Stimulated activated CD4-positive, alpha-beta T cell treated with anti-CD3 and anti-CD28 coated beads, Interleukin-1b, Interleukin-23, amount 100 ng/mL, for 4 hours (primary cell): ENCODE data around the gene PTPRN2.
"Not testable (repeated sequence)": the region's sequence is repeated elsewhere in the genome, so short reads cannot be mapped to it uniquely, and the experiment has no call there.

Source experiments
- DNase-seq, 2 donors: peaks; one replicate each; pipeline ENCODE4 v3.0.0-alpha.2; 2020; ENCODE audit warnings: low read depth in 2 of 2

Gene PTPRN2

DNA sequence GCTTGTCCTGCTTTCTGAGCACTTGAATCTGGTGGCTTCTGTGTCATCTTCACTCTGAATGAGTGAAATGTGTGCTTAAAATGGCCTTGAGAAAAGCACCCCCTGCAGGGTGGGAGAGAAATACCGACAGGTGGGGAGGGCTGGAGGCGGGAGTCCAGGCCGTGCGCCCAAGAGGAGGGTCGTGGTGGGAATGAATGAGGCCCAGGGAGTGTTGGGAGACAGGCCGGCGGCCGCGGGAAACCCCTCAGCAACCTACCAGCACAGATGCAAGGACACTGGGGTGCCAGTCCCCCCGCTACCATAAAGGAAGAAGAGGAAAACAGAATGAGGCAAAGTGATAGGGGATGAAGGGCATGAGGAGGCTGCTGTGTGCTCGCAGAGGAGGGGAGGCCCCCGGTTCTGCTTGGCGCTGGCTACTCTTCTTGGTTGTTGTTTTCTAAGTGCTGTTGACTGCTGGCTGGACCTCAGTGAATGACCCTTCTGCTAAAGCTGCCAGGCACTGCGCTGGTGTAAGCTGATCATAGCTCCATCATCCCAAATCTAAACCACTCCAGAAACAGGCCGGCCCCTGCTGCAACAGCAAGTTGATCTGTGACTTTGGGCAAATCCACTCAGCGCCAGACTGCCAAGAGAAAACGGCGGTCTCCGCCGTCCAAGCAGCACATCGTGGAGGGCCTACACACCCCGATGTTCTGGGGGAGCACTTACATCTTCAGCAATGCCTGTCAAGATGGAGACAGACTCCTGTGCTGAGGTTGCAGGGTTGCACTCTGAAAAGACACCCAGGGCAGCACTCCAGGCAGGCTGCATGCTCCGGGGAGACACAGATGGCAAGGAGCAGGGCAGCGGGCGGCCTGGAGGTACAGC is 872.3 kb downstream of the PTPRN2 start:
- DNase-seq = no peak

DNA sequence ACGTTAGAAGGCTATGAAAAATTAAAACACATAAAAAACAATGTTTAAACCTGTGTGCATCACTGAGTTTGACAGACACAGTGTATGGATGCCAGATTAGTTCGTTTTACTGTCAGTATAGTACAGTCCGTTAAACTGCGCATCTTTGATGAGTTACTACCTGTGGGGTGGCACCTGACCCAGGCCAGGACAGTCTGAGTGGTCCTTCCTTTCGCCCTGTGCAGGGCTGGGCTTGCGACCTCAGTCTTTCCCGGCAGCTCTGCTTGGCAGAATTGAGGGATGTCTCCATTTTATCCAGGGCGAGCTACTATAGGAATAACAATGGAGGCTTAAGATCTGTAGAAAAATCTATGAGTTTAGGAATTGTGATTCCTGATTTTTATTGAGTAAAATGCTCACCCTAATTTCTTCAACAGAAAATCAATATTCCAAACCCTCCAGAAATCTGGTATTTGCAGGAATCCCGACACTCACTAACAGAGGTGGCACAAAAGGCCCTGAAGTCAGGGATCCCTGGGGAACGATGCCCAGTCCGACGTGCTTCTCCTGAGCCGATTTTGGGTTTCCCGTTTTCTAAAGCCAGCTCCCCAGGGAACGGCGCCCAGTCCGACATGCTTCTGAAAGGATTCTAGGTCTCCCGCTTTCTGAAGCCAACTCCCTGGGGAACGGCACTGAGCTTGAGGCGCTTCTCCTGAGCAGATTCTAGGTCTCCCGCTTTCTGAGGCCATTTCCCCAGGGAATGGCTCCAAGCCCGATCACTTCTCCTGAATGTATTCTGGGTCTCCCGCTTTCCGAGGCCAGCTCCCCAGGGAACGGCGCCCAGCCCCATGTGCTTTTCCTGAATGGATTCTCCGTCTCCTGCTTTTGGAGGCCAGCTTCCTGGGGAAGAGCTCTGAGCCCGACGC is 873.2 kb downstream of the PTPRN2 start:
- no peak for DNase-seq

- no peak for DNase-seq
Observed at GRCh38 chr7:157713591-157713990, 874.0 kb downstream of the PTPRN2 start.

- no peak for DNase-seq
Observed at GRCh38 chr7:157712666-157713235, 874.9 kb downstream of the PTPRN2 start.

DNA sequence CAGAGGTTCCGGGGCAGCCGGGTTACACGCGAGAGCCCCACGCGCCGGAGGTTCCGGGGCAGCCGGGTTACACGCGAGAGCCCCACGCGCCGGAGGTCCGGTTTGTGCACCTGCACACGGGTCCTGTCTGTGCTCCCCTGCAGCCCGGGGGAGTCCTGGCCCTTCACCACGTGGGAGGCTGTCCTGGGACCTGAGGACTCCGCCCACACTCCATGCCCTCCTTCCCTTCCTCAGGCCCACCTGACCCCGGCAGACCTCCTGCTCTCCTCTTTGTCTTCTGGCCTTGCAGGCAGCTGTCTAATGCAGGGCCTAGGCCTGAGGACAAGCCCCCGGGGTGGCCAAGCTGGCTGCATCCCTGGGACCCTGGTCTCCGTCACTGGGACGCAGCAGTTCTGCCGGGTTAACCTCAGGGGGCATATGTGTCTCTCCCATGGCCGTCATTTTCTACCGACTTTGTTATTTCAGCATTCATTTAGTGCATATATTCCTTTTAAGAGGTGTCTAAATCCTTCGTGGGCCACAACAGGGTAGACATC is 876.2 kb downstream of the PTPRN2 start:
- no peak for DNase-seq

DNA sequence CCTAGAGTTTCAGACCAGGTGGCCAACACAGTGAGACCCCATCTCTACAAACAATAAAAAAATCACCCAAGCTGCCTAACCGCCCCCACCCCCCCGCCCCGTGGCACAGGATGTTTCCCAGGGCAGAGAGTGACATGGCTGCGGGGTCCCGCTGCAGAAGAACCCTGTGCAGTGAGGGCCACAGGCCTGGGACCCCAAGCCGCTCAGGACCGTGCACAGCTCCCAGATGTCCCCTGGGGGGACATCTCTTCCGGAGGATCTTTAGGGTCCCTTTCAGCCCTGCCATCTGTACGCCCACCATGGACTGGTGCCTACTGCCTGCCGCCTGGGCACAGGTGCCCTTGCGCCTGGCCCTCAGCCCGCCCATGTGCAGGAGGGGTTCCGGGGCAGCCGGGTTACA is 877.2 kb downstream of the PTPRN2 start:
- no peak for DNase-seq

- DNase-seq = no peak
Observed at GRCh38 chr7:157709531-157710251, 877.9 kb downstream of the PTPRN2 start.

GRCh38 chr7:157708919-157709295 is 878.7 kb downstream of the PTPRN2 start:
- DNase-seq = no peak

- no peak for DNase-seq
Observed at GRCh38 chr7:157707983-157708918, 879.4 kb downstream of the PTPRN2 start.

GRCh38 chr7:157704365-157704764 is 883.3 kb downstream of the PTPRN2 start:
- DNase-seq = no peak

- no peak for DNase-seq
Observed at GRCh38 chr7:157703534-157704195, 884.0 kb downstream of the PTPRN2 start.

DNA sequence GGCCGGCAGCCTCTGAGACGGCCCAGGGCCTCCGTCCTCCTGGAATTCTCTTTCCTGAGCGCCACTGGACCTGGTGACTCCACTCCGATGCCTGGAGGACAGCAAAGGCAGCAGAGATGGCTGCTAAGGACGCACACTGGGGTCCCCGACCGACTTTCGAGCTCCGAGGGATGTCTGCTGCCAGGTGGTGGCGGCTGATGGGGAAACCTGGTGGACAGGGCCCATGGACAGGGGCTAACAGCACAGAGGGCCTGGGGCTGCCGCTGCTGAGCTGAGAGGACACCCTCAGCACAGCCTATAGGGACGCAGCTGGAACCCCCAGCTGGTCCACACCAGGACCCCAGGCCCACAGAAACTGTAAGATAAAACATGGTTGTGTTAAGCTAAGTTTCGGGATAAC is 884.5 kb downstream of the PTPRN2 start:
- DNase-seq = no peak

DNA sequence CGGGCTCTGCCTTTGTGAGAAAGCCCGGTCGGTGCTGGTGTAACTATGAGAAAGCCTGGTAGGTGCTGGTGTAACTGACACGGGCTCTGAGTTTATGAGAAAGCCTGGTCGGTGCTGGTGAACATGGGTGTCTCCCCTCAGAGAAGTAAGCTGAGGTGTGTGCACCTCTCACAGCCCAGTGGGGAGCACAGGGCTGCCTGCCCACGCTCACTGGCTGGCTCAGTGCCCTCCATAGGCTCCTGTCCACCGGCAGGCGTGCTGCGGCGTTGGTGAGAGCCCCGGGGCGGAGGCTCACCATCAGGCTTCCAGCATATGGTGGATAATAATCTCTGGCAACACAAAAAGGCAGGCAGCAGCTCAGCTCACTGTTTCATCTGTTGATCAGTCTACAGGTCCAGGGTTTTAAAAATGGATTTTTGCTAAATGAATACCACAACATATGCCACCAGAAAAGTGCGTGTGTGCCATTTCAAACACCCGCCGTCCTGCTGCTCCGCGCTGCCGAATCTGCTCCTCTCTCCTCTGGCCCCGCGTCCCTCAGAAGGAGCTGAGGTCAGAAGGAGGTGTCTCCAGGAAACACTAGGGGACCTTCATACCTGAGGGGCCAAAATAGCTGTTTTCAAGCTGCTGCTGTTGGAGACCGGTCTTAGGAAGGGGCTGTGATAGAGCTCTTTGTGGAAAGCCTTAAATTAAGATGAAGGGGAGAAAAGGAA is 885.2 kb downstream of the PTPRN2 start:
- DNase-seq = no peak

DNA sequence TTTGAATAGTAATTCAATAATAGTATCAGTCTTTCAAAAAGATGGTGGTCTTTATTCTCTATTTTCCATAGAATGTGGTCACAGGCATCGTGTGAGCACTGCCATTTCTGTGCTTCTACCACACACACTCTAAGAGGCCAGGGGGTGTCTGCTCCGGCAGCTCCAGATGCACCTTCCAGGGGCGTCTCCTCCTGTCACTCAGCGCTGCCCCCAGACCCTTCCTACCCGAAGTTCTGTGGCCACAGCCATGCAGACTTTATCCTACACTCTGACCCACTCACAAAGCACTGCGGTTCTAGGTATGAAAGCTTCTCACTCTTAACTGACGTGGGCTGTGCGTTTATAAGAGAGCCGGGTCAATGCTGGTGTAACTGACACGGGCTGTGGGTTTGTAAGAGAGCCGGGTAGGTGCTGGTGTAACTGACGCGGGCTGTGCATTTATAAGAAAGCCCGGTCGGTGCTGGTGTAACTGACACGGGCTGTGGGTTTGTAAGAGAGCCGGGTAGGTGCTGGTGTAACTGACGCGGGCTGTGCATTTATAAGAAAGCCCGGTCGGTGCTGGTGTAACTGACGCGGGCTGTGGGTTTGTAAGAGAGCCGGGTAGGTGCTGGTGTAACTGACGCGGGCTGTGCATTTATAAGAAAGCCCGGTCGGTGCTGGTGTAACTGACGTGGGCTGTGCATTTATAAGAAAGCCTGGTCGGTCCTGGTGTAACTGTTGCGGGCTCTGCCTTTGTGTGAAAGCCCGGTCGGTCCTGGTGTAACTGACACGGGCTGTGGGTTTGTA is 886.0 kb downstream of the PTPRN2 start:
- not testable (repeated sequence) for DNase-seq

DNA sequence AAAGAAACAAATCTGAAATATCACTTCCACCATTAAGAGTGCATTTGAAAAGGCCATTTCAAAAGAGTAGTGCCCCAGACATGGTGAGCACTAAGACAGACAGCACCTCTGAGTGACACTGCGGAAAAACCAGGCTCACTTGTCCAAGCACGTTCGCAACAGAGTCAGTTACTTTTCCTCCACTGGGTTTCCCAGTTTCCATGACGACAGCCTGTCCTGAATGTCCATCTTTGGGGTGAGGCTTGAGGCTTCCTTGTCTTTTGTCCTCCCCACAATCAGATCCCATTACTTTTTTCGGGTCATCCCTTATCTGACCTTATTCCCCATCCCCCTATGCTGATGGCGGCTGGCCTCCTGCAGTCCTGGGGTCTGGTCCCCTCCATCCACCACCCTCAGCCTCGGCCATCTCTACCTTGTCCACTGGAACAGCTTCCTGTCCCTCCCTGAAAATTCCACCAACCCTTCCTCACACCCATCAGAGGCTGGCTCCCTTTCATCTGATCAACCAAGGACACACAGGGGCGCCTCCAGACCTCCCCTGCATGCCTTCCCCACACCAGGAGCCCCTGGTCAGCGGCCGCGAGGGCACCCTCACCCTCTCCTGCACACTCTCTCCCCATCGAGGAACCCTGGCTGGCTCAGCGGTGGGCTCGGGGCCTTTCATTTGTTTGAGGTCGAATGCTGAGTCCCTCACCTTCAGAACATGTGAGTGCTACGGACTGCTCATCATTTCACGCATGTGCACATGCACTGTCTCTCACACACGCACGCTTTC is 887.2 kb downstream of the PTPRN2 start:
- no peak for DNase-seq

DNA sequence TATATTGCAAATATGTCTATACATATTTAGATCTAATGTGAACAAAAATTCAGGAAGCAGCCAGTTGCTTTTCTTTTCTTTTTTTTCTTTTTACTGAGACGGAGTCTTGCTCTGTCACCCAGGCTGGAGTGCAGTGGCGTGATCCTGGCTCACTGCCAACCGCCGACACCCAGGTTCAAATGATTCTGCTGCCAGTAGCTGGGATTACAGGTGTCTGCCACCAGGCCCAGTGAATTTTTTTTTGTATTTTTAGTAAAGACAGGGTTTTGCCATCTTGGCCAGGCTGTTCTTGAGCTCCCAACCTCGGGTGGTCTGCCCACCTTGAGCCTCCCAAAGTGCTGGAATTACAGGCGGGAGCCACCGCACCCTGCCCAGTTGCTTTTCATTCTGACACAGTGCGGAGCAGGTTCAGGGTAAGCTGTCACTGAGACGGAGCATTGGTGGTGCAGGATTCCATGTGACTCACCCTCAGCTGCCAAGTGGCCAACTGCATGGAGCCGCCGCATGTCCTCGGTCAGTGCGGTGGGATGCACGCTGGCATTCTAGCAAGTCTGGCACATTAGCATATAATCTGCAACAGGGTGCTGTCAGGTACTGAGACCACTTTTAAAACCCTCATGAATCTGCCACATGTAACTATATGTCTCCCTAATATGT is 888.1 kb downstream of the PTPRN2 start:
- DNase-seq = no peak

DNA sequence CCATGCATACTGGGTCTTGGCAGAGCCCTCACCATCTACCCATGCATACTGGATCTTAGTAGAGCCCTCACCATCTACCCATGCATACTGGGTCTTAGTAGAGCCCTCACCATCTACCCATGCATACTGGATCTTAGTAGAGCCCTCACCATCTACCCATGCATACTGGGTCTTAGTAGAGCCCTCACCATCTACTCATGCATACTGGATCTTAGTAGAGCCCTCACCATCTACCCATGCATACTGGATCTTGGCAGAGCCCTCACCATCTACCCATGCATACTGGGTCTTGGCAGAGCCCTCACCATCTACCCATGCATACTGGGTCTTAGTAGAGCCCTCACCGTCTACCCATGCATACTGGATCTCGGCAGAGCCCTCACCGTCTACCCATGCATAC is 890.3 kb downstream of the PTPRN2 start:
- DNase-seq = not testable (repeated sequence)
